Trophoblast cell (in vitro differentiated cells and primary cell): ENCODE results near the gene POLR1C.

ENCODE experiments used
- DNase-seq, 2 donors: peaks; one replicate each; pipeline ENCODE4 v3.0.0-alpha.2; 2016
- H2AFZ ChIP-seq: 2 replicates; pipeline ENCODE4 v1.6.1; 2013; ENCODE audit warnings: low read length, moderate library complexity, mild to moderate bottlenecking; ENCODE audit not compliant: insufficient read depth, poor library complexity
- H2AK5ac ChIP-seq: 2 replicates; pipeline ENCODE4 v1.6.1; 2013; ENCODE audit warnings: mild to moderate bottlenecking, low read length
- H2BK120ac ChIP-seq: 2 replicates; pipeline ENCODE4 v1.6.1; 2013; ENCODE audit warnings: low read length, mild to moderate bottlenecking, moderate library complexity; ENCODE audit not compliant: insufficient read depth, poor library complexity
- H2BK12ac ChIP-seq: 2 replicates; pipeline ENCODE4 v1.6.1; 2013; ENCODE audit warnings: mild to moderate bottlenecking, low read length, moderate library complexity
- H2BK5ac ChIP-seq: 2 replicates; pipeline ENCODE4 v1.6.1; 2013; ENCODE audit warnings: low read length, low read depth, moderate library complexity, mild to moderate bottlenecking; ENCODE audit not compliant: poor library complexity
- H3K14ac ChIP-seq: 2 replicates; pipeline ENCODE4 v1.6.1; 2013; ENCODE audit warnings: mild to moderate bottlenecking, low read length
- H3K18ac ChIP-seq: 2 replicates; pipeline ENCODE4 v1.6.1; 2013; ENCODE audit warnings: mild to moderate bottlenecking, low read length
- H3K23ac ChIP-seq: 2 replicates; pipeline ENCODE4 v1.6.1; 2013; ENCODE audit warnings: low read length
- H3K27ac ChIP-seq: 2 replicates; pipeline ENCODE4 v1.5.1; 2013; ENCODE audit warnings: low read depth, mild to moderate bottlenecking, inconsistent platforms, low read length, moderate library complexity
- H3K27me3 ChIP-seq: 2 replicates; pipeline ENCODE4 v1.6.1; 2013; ENCODE audit warnings: inconsistent platforms, mild to moderate bottlenecking, low read length, moderate library complexity; ENCODE audit not compliant: insufficient read depth
- H3K36me3 ChIP-seq, 2 experiments: 1 replicate in 1 of 2; 2 replicates in 1 of 2; pipeline ENCODE4 v1.6.1; 2013; ENCODE audit warnings: low read length in 2 of 2, mild to moderate bottlenecking in 2 of 2, moderate library complexity in 1 of 2; ENCODE audit not compliant: insufficient read depth in 2 of 2, control insufficient read depth in 1 of 2
- H3K4ac ChIP-seq: 2 replicates; pipeline ENCODE4 v1.6.1; 2013; ENCODE audit warnings: low read depth, mild to moderate bottlenecking, low read length, moderate library complexity
- H3K4me1 ChIP-seq, 2 experiments: 1 replicate in 1 of 2; 2 replicates in 1 of 2; pipeline ENCODE4 v1.6.1; 2013; ENCODE audit warnings: low read length in 2 of 2, mild to moderate bottlenecking in 2 of 2, moderate library complexity in 1 of 2; ENCODE audit not compliant: insufficient read depth in 2 of 2, control insufficient read depth in 1 of 2
- H3K4me2 ChIP-seq: 2 replicates; pipeline ENCODE4 v1.6.1; 2013; ENCODE audit warnings: inconsistent platforms, mild to moderate bottlenecking, low read length, moderate library complexity
- H3K4me3 ChIP-seq: 2 replicates; pipeline ENCODE4 v1.5.1; 2013; ENCODE audit warnings: mild to moderate bottlenecking, low read depth, low read length, inconsistent platforms
- H3K79me1 ChIP-seq: one replicate; pipeline ENCODE4 v1.6.1; 2013; ENCODE audit warnings: low read length
- H3K79me2 ChIP-seq: 2 replicates; pipeline ENCODE4 v1.6.1; 2013; ENCODE audit warnings: low read length, mild to moderate bottlenecking; ENCODE audit not compliant: control insufficient read depth, insufficient read depth, poor library complexity
- H3K9ac ChIP-seq: 2 replicates; pipeline ENCODE4 v1.6.1; 2013; ENCODE audit warnings: mild to moderate bottlenecking, low read length
- H3K9me3 ChIP-seq: 2 replicates; pipeline ENCODE4 v1.6.1; 2013; ENCODE audit warnings: low read depth, mild to moderate bottlenecking, control low read depth, inconsistent platforms, low read length; ENCODE audit not compliant: insufficient read depth
- H4K12ac ChIP-seq: 2 replicates; pipeline ENCODE4 v1.6.1; 2013; ENCODE audit warnings: low read depth, mild to moderate bottlenecking, low read length, moderate library complexity
- H4K8ac ChIP-seq: 2 replicates; pipeline ENCODE4 v1.6.1; 2013; ENCODE audit warnings: low read depth, mild to moderate bottlenecking, low read length, moderate library complexity
- H4K91ac ChIP-seq: one replicate; pipeline ENCODE4 v1.6.1; 2013; ENCODE audit warnings: low read depth, mild to moderate bottlenecking, low read length, moderate library complexity
- WGBS: extraction: QIAGEN DNeasy Blood & Tissue Kit; methylation state at CpG from one replicate; pipeline ENCODE4 v1.1.7; 2013; ENCODE audit warnings: missing lambda C conversion rate; ENCODE audit not compliant: insufficient read length, insufficient coverage; ENCODE audit errors: extremely low coverage; 5-methylcytosine and 5-hydroxymethylcytosine counted together

Gene POLR1C

GRCh38 chr6:43490523-43490939 is 26.4 kb upstream of the POLR1C start:
- Histone ChIP-seq H3K4me1 (peaks cover 33 to 40% of the 10 kb centered on the region in 2 experiments), H3K14ac (no peak overlapping the region), H3K79me2 (peaks cover 2% of the 10 kb centered on the region), H2BK5ac (no peak overlapping the region), H3K9me3 (no peaks in the 10 kb centered on the region), H4K8ac (no peak overlapping the region), H3K18ac (no peak overlapping the region), H3K79me1 (peaks cover 6% of the 10 kb centered on the region), H4K91ac (no peak overlapping the region), H3K23ac (no peak overlapping the region), H2AK5ac (no peak overlapping the region), H3K9ac (no peak overlapping the region), H4K12ac (no peak overlapping the region), H2BK12ac (no peak overlapping the region), H3K27ac (no peak overlapping the region), H3K4ac (no peak overlapping the region), H2AFZ (no peak overlapping the region), H3K36me3 (no peaks in the 10 kb centered on the region), H3K27me3 (no peaks in the 10 kb centered on the region), H3K4me2 (no peak overlapping the region), H2BK120ac (no peak overlapping the region), H3K4me3 (no peak overlapping the region)
- no peak for DNase-seq
- no CpG with 5 or more reads among the region's 6 CpGs for WGBS

- no peak for DNase-seq
- Histone ChIP-seq H3K4me1 (peaks cover 45 to 54% of the 10 kb centered on the region in 2 experiments), H4K12ac (no peak overlapping the region), H3K36me3 (no peaks in the 10 kb centered on the region), H2AK5ac (no peak overlapping the region), H4K8ac (no peak overlapping the region), H2BK12ac (no peak overlapping the region), H2AFZ (no peak overlapping the region), H2BK120ac (no peak overlapping the region), H3K9me3 (no peaks in the 10 kb centered on the region), H3K4ac (no peak overlapping the region), H4K91ac (no peak overlapping the region), H3K79me2 (peaks cover 2% of the 10 kb centered on the region), H3K4me2 (no peak overlapping the region), H3K79me1 (peaks cover 9% of the 10 kb centered on the region), H3K9ac (no peak overlapping the region), H3K27ac (no peak overlapping the region), H2BK5ac (no peak overlapping the region), H3K18ac (no peak overlapping the region), H3K27me3 (no peaks in the 10 kb centered on the region), H3K4me3 (no peak overlapping the region), H3K14ac (no peak overlapping the region), H3K23ac (no peak overlapping the region)
- no CpG with 5 or more reads among the region's 10 CpGs for WGBS
These were observed 24.9 kb upstream of the POLR1C start for GRCh38 chr6:43491750-43492661.

GRCh38 chr6:43492673-43493072 is 24.2 kb upstream of the POLR1C start:
- no peak overlapping the region for H2AK5ac ChIP-seq
- H3K9ac ChIP-seq, result no peak overlapping the region
- H2BK120ac ChIP-seq, result no peak overlapping the region
- H3K4me2 ChIP-seq, result no peak overlapping the region
- no peak for DNase-seq
- peaks cover 2% of the 10 kb centered on the region for H3K79me2 ChIP-seq
- no peak overlapping the region for H4K91ac ChIP-seq
- H3K4me3 ChIP-seq, result no peak overlapping the region
- peaks cover 9% of the 10 kb centered on the region for H3K79me1 ChIP-seq
- H2AFZ ChIP-seq, result no peak overlapping the region
- no peak overlapping the region for H4K12ac ChIP-seq
- no peaks in the 10 kb centered on the region for H3K9me3 ChIP-seq
- no peaks in the 10 kb centered on the region for H3K27me3 ChIP-seq
- no peak overlapping the region for H2BK5ac ChIP-seq
- no peak overlapping the region for H3K18ac ChIP-seq
- peaks cover 51 to 60% of the 10 kb centered on the region in 2 experiments for H3K4me1 ChIP-seq
- no peak overlapping the region for H3K14ac ChIP-seq
- H4K8ac ChIP-seq, result no peak overlapping the region
- H3K4ac ChIP-seq, result no peak overlapping the region
- WGBS, result no CpG with 5 or more reads among the region's 3 CpGs
- peaks cover 0 to under 1% of the 10 kb centered on the region in 2 experiments for H3K36me3 ChIP-seq
- H3K23ac ChIP-seq, result no peak overlapping the region
- H3K27ac ChIP-seq, result no peak overlapping the region
- H2BK12ac ChIP-seq, result no peak overlapping the region

- DNase-seq, result no peak
- H3K18ac ChIP-seq, result no peak overlapping the region
- no peak overlapping the region for H3K9ac ChIP-seq
- no peak overlapping the region for H2BK12ac ChIP-seq
- no peak overlapping the region for H2BK120ac ChIP-seq
- no peak overlapping the region for H3K4me2 ChIP-seq
- H3K14ac ChIP-seq, result no peak overlapping the region
- H2AK5ac ChIP-seq, result no peak overlapping the region
- peaks cover 9% of the 10 kb centered on the region for H3K79me1 ChIP-seq
- H4K8ac ChIP-seq, result no peak overlapping the region
- H2AFZ ChIP-seq, result no peak overlapping the region
- H3K27ac ChIP-seq, result no peak overlapping the region
- H3K79me2 ChIP-seq, result peaks cover 2% of the 10 kb centered on the region
- no peaks in the 10 kb centered on the region for H3K27me3 ChIP-seq
- no peak overlapping the region for H3K23ac ChIP-seq
- H3K9me3 ChIP-seq, result no peaks in the 10 kb centered on the region
- H3K4ac ChIP-seq, result no peak overlapping the region
- H4K91ac ChIP-seq, result no peak overlapping the region
- H2BK5ac ChIP-seq, result no peak overlapping the region
- H4K12ac ChIP-seq, result no peak overlapping the region
- WGBS, result no CpG with 5 or more reads among the region's 2 CpGs
- peaks cover 52 to 62% of the 10 kb centered on the region in 2 experiments for H3K4me1 ChIP-seq
- no peak overlapping the region for H3K4me3 ChIP-seq
- H3K36me3 ChIP-seq, result peaks cover 0 to 4% of the 10 kb centered on the region in 2 experiments
These were observed 23.7 kb upstream of the POLR1C start for GRCh38 chr6:43493230-43493629.
